K562 (cell line): ENCODE data around the gene IGFL1. TPM values are rescaled to one million over a fixed set of nuclear protein-coding genes. Genes with fewer than 3 reads are reported as not detected.

Experiments used
- ARID1B ChIP-seq: fragments of 450-650 bp; IDR thresholded peaks from 2 replicates; pipeline ENCODE4 v1.6.1; 2016; ENCODE audit warnings: antibody characterized with exemption, mild to moderate bottlenecking, inconsistent platforms
- CBX1 ChIP-seq: sonication (generic); IDR thresholded peaks from 2 replicates; pipeline ENCODE4 v1.6.1; 2016; ENCODE audit warnings: antibody characterized with exemption, low read depth, mild to moderate bottlenecking
- CCAR2 ChIP-seq: fragments of 200-400 bp; formaldehyde crosslinking; IDR thresholded peaks from 2 replicates; pipeline ENCODE4 v1.6.1; 2017; ENCODE audit warnings: mild to moderate bottlenecking, low read depth, low read length
- CGGBP1 ChIP-seq: fragments of 250-450 bp; sonication (Bioruptor Pico); IDR thresholded peaks from 2 replicates; pipeline ENCODE4 v1.9.0; 2021; ENCODE audit warnings: mild to moderate bottlenecking
- E2F3 ChIP-seq: fragments of 250-450 bp; sonication (Bioruptor Pico); IDR thresholded peaks from 2 replicates; pipeline ENCODE4 v1.4.0; 2020; ENCODE audit warnings: mild to moderate bottlenecking
- FUS ChIP-seq: fragments of 200-400 bp; formaldehyde crosslinking; optimal IDR thresholded peaks from 2 replicates; pipeline ENCODE3; 2017; ENCODE audit warnings: low read depth, low read length
- GATA2 ChIP-seq: sonication (generic); formaldehyde crosslinking; IDR thresholded peaks from 2 replicates; pipeline ENCODE4 v1.4.0; 2020; ENCODE audit warnings: mild to moderate bottlenecking, missing genetic modification reagents
- KDM4B ChIP-seq, 2 experiments: fragments of 450-650 bp in 1 of 2; sonication (generic) in 1 of 2; IDR thresholded peaks; 2 replicates each; pipeline ENCODE4 v1.6.1; 2016 to 2017; ENCODE audit warnings: borderline replicate concordance in 2 of 2, antibody characterized with exemption in 1 of 2, low read depth in 1 of 2, mild to moderate bottlenecking in 1 of 2
- KLF10 ChIP-seq: fragments of 250-450 bp; sonication (Bioruptor Pico); IDR thresholded peaks from 2 replicates; pipeline ENCODE4 v1.6.1; 2021; ENCODE audit warnings: matching md5 sums
- MBD2 ChIP-seq: sonication (generic); IDR thresholded peaks from 2 replicates; pipeline ENCODE4 v1.6.1; 2016; ENCODE audit warnings: low read depth, borderline replicate concordance
- MCM5 ChIP-seq: fragments of 450-650 bp; IDR thresholded peaks from 2 replicates; pipeline ENCODE4 v1.6.1; 2016; ENCODE audit warnings: low read depth
- MEF2D ChIP-seq: conservative IDR thresholded peaks from 2 replicates; pipeline ENCODE4 v1.6.1; 2016; ENCODE audit warnings: low read depth, missing genetic modification characterization, missing compliant biosample characterization
- NCOR1 ChIP-seq: fragments of 450-650 bp; IDR thresholded peaks from 2 replicates; pipeline ENCODE4 v1.6.1; 2016; ENCODE audit warnings: mild to moderate bottlenecking, moderate library complexity
- NELFE ChIP-seq: IDR thresholded peaks from 2 replicates; pipeline ENCODE4 v1.6.1; 2011; ENCODE audit warnings: mild to moderate bottlenecking; ENCODE audit not compliant: insufficient read depth, insufficient read length
- PBX2 ChIP-seq, 2 experiments: IDR thresholded peaks in 1 of 2; conservative IDR thresholded peaks in 1 of 2; 2 replicates each; pipeline ENCODE4 v1.6.1; 2016; ENCODE audit warnings: low read depth in 2 of 2, mild to moderate bottlenecking in 1 of 2, missing compliant biosample characterization in 1 of 2, missing genetic modification characterization in 1 of 2, moderate library complexity in 1 of 2
- SIRT6 ChIP-seq: IDR thresholded peaks from one replicate; pipeline ENCODE4 v1.6.1; 2012; ENCODE audit warnings: low read depth, mild to moderate bottlenecking, control low read depth, inconsistent platforms, low read length, moderate library complexity
- SP1 ChIP-seq: sonication (generic); formaldehyde crosslinking; IDR thresholded peaks from 2 replicates; pipeline ENCODE4 v1.8.1; 2022; ENCODE audit warnings: mild to moderate bottlenecking, missing genetic modification reagents
- TRIM28 ChIP-seq: fragments of 450-650 bp; IDR thresholded peaks from 2 replicates; pipeline ENCODE4 v1.6.1; 2017
- U2AF1 ChIP-seq: fragments of 200-400 bp; formaldehyde crosslinking; optimal IDR thresholded peaks from 2 replicates; pipeline ENCODE3; 2017; ENCODE audit warnings: mild to moderate bottlenecking, low read depth, low read length, moderate library complexity
- ZNF277 ChIP-seq: fragments of 250-450 bp; sonication (Bioruptor Pico); IDR thresholded peaks from 2 replicates; pipeline ENCODE4 v1.8.0; 2022; ENCODE audit warnings: inconsistent platforms, mild to moderate bottlenecking, moderate library complexity, borderline replicate concordance
- ZNF830 ChIP-seq: fragments of 250-450 bp; sonication (Bioruptor Pico); IDR thresholded peaks from 2 replicates; pipeline ENCODE4 v1.5.0; 2021; ENCODE audit warnings: mild to moderate bottlenecking
- polyA plus RNA-seq, 8 experiments: library from polyadenylated mRNA; depleted of rRNA in 4 of 8; stranded (reverse) in 5 of 8; unstranded in 3 of 8; fragments of >200 nt; fragmentation: Nextera tagmentation in 2 of 8; fragmentation: Illumina TruSeq in 1 of 8; extraction: Ambion mirVana in 2 of 8; extraction: Trizol in 1 of 8; gene quantifications; 2 replicates each; pipeline versions ENCODE4 v1.2.1 to v1.2.3, GENCODE V29; 2011 to 2014; ENCODE audit warnings: inconsistent platforms in 1 of 8, missing spikeins in 1 of 8
- total RNA-seq, 7 experiments: library from RNA; depleted of rRNA in 6 of 7; stranded (reverse); fragments of >200 nt in 6 of 7; fragmentation: Illumina TruSeq in 2 of 7; extraction: Trizol in 2 of 7; gene quantifications; 2 replicates each; pipeline versions ENCODE4 v1.2.1 to v1.2.3, GENCODE V29; 2011 to 2021; ENCODE audit warnings: low replicate concordance in 1 of 7
- TF ChIP-seq, protein P1 (sequence below), 2 experiments: fragments of 450-650 bp; IDR thresholded peaks; 2 replicates each; pipeline ENCODE4 v1.6.1; 2016
- TF ChIP-seq, protein P2 (sequence below), 2 experiments: fragments of 250-450 bp in 1 of 2; fragments of 450-650 bp in 1 of 2; sonication (Bioruptor Pico) in 1 of 2; IDR thresholded peaks; 2 replicates each; pipeline versions ENCODE4 v1.6.1 to v1.8.0; 2016 to 2021; ENCODE audit warnings: mild to moderate bottlenecking in 2 of 2, moderate library complexity in 2 of 2, missing compliant biosample characterization in 1 of 2, missing genetic modification characterization in 1 of 2

The IGFL1 gene
- total and polyA plus RNA-seq, 9 of the 15 experiments (the other 6 are each of a cell fraction or from before 2014, with no cell fraction given), result not detected

DNA sequence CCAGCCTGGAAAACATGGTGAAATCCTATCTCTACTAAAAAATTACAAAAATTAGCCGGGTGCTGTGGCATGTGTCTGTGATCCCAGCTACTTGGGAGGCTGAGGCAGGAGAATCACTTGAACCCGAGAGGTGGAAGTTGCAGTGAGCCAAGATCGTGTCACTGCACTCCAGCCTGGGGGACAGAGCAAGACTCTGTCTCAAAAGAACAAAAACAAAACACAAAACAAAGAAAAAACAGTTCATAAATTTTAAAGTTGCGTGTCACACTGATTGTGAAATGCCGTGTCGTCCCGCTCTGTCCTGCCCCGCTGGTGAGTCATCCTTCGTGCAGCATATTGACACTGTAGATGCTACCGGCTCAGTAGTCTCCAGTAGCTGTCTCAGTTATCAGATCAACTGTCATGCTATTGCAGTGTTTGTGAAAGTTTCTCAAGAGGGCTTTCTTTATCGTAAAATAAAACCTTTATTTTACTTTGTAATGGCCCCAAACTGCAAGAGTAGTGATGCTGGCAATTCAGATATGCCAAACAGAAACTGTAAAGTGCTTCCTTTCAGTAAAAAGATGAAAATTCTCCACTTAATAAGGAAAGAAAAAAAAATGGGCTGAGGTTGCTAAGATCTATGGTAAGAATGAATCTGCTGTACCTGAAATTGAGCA, 36.4 kb upstream of the IGFL1 start (continued):
- TF ChIP-seq PBX2 (CRISPR knock-in tag; IDR thresholded peaks at IDR 0.05; ENCODE audit: low read depth), result no peak
- peak; percentile 94 for TF ChIP-seq PBX2 (tag; conservative IDR thresholded peaks at IDR 0.05; ENCODE audit: low read depth)
- TF ChIP-seq ZNF277 (CRISPR knock-in tag), result no peak
- peak; percentile 23; the same call in 1 of the 2 replicates for TF ChIP-seq TRIM28
- TF ChIP-seq CBX1, result no peak
- TF ChIP-seq E2F3 (CRISPR knock-in tag), result no peak
- peak; percentile 94 for TF ChIP-seq ARID1B
- no peak for TF ChIP-seq MBD2
- no peak for TF ChIP-seq FUS
- TF ChIP-seq NELFE, result no peak
- TF ChIP-seq U2AF1, result no peak
- no peak for TF ChIP-seq KLF10 (CRISPR knock-in tag)
- TF ChIP-seq MEF2D (tag), result no peak
- TF ChIP-seq ZNF830, result no peak; the same call in 1 of the 2 replicates
- TF ChIP-seq, protein P1, sequence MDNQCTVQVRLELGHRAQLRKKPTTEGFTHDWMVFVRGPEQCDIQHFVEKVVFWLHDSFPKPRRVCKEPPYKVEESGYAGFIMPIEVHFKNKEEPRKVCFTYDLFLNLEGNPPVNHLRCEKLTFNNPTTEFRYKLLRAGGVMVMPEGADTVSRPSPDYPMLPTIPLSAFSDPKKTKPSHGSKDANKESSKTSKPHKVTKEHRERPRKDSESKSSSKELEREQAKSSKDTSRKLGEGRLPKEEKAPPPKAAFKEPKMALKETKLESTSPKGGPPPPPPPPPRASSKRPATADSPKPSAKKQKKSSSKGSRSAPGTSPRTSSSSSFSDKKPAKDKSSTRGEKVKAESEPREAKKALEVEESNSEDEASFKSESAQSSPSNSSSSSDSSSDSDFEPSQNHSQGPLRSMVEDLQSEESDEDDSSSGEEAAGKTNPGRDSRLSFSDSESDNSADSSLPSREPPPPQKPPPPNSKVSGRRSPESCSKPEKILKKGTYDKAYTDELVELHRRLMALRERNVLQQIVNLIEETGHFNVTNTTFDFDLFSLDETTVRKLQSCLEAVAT (IDR thresholded peaks at IDR 0.05), result no peak
- TF ChIP-seq, protein P2, sequence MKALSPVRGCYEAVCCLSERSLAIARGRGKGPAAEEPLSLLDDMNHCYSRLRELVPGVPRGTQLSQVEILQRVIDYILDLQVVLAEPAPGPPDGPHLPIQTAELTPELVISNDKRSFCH (CRISPR knock-in tag; IDR thresholded peaks at IDR 0.05), result no peak
- TF ChIP-seq, protein P2 (tag; IDR thresholded peaks at IDR 0.05), result no peak
- TF ChIP-seq SIRT6, result no peak
- no peak for TF ChIP-seq KDM4B (IDR thresholded peaks at IDR 0.05; ENCODE audit: borderline replicate concordance in 2 of 2, low read depth in 1 of 2)
- no peak for TF ChIP-seq CGGBP1 (CRISPR knock-in tag)
- peak; percentile 47 for TF ChIP-seq SP1 (CRISPR knock-in tag)
- no peak for TF ChIP-seq CCAR2
- peak; percentile 87 for TF ChIP-seq GATA2
- peak; percentile 77 for TF ChIP-seq NCOR1
- TF ChIP-seq MCM5, result no peak
